ENCODE measurements around the gene HOXD10. TPM values are rescaled to one million over a fixed set of nuclear protein-coding genes. Genes with fewer than 3 reads are reported as not detected.
A peak's percentile ranks its signal among the peaks of the same experiment; 100 is the strongest.

HOXD10 gene
- total RNA-seq, 1 experiment from 2014 or later, result 88.6 TPM

GRCh38 chr2:176134035-176134434 lies 17.5 kb downstream of the HOXD10 start:
- TF ChIP-seq CTCF (conservative IDR thresholded peaks at IDR 0.05; ENCODE audit: low read depth, low read length), result no peak
- CTCF ChIA-PET, result no interaction called here
- no peaks in the 10 kb centered on the region for H3K27me3 ChIP-seq (replicated peaks; ENCODE audit: insufficient read depth, low read depth, low read length, poor library complexity)

GRCh38 chr2:176135035-176135440 lies 18.5 kb downstream of the HOXD10 start:
- intact Hi-C loops (cut with micrococcal nuclease; ENCODE audit: unreplicated experiment), result loop anchor here (5.0 kb wide), 1 partner anchor 682 kb away; no protein-coding TSS in a partner anchor
- DNase-seq (ENCODE audit: low spot score), result peak; percentile 68
- Histone ChIP-seq H3K4me3 (ENCODE audit: low read depth, low read length, poor library complexity, severe bottlenecking) (peak overlapping the region; percentile 85), H3K4me1 (ENCODE audit: insufficient read depth, low read length, poor library complexity, severe bottlenecking) (peaks cover 31% of the 10 kb centered on the region), H3K36me3 (ENCODE audit: insufficient read depth, low read length, poor library complexity, severe bottlenecking) (peaks cover 4% of the 10 kb centered on the region), H3K9me3 (ENCODE audit: low read depth, low read length, poor library complexity, severe bottlenecking) (no peaks in the 10 kb centered on the region), H3K27ac (ENCODE audit: low read depth, low read length, poor library complexity, severe bottlenecking) (peak overlapping the region; percentile 98), H3K27me3 (replicated peaks; ENCODE audit: insufficient read depth, low read depth, low read length, poor library complexity) (no peaks in the 10 kb centered on the region)
- BruUV-seq (replicated peaks), result no TSS peak
- ChIA-PET POLR2A (ENCODE audit: low non-redundant PET) (no interaction called here), CTCF (no interaction called here)
- TF ChIP-seq EZH2 (IDR thresholded peaks at IDR 0.05; ENCODE audit: borderline replicate concordance, low read depth, low read length, poor library complexity, severe bottlenecking), result no peak
- TF ChIP-seq CTCF (conservative IDR thresholded peaks at IDR 0.05; ENCODE audit: low read depth, low read length), result no peak

More at GRCh38 chr2:176134035-176134434, 17.5 kb downstream of the HOXD10 start:
- H3K9me3 ChIP-seq (ENCODE audit: low read depth, low read length, poor library complexity, severe bottlenecking), result no peaks in the 10 kb centered on the region
- H3K4me1 ChIP-seq (ENCODE audit: insufficient read depth, low read length, poor library complexity, severe bottlenecking), result peaks cover 30% of the 10 kb centered on the region
- peaks cover 4% of the 10 kb centered on the region for H3K36me3 ChIP-seq (ENCODE audit: insufficient read depth, low read length, poor library complexity, severe bottlenecking)
- peak; percentile 38 for DNase-seq (ENCODE audit: low spot score)
- H3K27ac ChIP-seq (ENCODE audit: low read depth, low read length, poor library complexity, severe bottlenecking), result peak overlapping the region; percentile 98
- no TSS peak for BruUV-seq (replicated peaks)
- POLR2A ChIA-PET (ENCODE audit: low non-redundant PET), result no interaction called here
- H3K4me3 ChIP-seq (ENCODE audit: low read depth, low read length, poor library complexity, severe bottlenecking), result no peak overlapping the region
- intact Hi-C loops (cut with micrococcal nuclease; ENCODE audit: unreplicated experiment), result no loop called here

- no peaks in the 10 kb centered on the region for H3K27me3 ChIP-seq (replicated peaks; ENCODE audit: insufficient read depth, low read depth, low read length, poor library complexity)
- CTCF ChIA-PET, result interaction anchor here (0.9 kb wide), 2 partner anchors 10 to 318 kb away, joined by 3 read pairs; no protein-coding TSS in a partner anchor
- POLR2A ChIA-PET (ENCODE audit: low non-redundant PET), result no interaction called here
- peaks cover 44% of the 10 kb centered on the region for H3K4me1 ChIP-seq (ENCODE audit: insufficient read depth, low read length, poor library complexity, severe bottlenecking)
- no peak for TF ChIP-seq EZH2 (IDR thresholded peaks at IDR 0.05; ENCODE audit: borderline replicate concordance, low read depth, low read length, poor library complexity, severe bottlenecking)
- TF ChIP-seq CTCF (conservative IDR thresholded peaks at IDR 0.05; ENCODE audit: low read depth, low read length), result no peak
- intact Hi-C loops (cut with micrococcal nuclease; ENCODE audit: unreplicated experiment), result loop anchor here (5.0 kb wide), 1 partner anchor 681 kb away; no protein-coding TSS in a partner anchor
- BruUV-seq (replicated peaks), result no TSS peak
- H3K27ac ChIP-seq (ENCODE audit: low read depth, low read length, poor library complexity, severe bottlenecking), result peak overlapping the region; percentile 98
- DNase-seq (ENCODE audit: low spot score), result peak; percentile 76
- H3K4me3 ChIP-seq (ENCODE audit: low read depth, low read length, poor library complexity, severe bottlenecking), result peak overlapping the region; percentile 85
- peaks cover 3% of the 10 kb centered on the region for H3K36me3 ChIP-seq (ENCODE audit: insufficient read depth, low read length, poor library complexity, severe bottlenecking)
- no peaks in the 10 kb centered on the region for H3K9me3 ChIP-seq (ENCODE audit: low read depth, low read length, poor library complexity, severe bottlenecking)
These were observed 20.0 kb downstream of the HOXD10 start for GRCh38 chr2:176136374-176137251.
